Adrenal gland (tissue), 12 donors: Measurements from ENCODE around the gene TSPAN16. TPM values are rescaled to one million over a fixed set of nuclear protein-coding genes. Genes with fewer than 3 reads are reported as not detected.

ENCODE experiments used
- DNase-seq, 7 donors: peaks; one replicate each; pipeline ENCODE4 v3.0.0-alpha.2; 2019 to 2020
- H3K27ac ChIP-seq, 5 donors: fragments of 200-600 bp; sonication (generic) in 4 of 5; 1 replicate in 3 of 5; 2 replicates in 2 of 5; pipeline versions ENCODE4 v1.5.1 to v1.8.0; 2016 to 2020; ENCODE audit warnings: mild to moderate bottlenecking in 1 of 5
- H3K27me3 ChIP-seq: fragments of 200-600 bp; 2 replicates; pipeline ENCODE4 v1.8.0; 2021
- H3K36me3 ChIP-seq, 2 donors: fragments of 200-600 bp; replicated peaks in 1 of 2; 1 replicate in 1 of 2; 2 replicates in 1 of 2; pipeline versions ENCODE4 v1.5.1 to v1.8.0; 2018 to 2022
- H3K4me1 ChIP-seq, 2 donors: fragments of 200-600 bp; replicated peaks in 1 of 2; 1 replicate in 1 of 2; 2 replicates in 1 of 2; pipeline versions ENCODE4 v1.5.1 to v1.8.0; 2018 to 2021
- H3K4me3 ChIP-seq, 4 donors: fragments of 200-600 bp; sonication (generic) in 3 of 4; one replicate each; pipeline ENCODE4 v1.5.1; 2016 to 2018
- H3K9me3 ChIP-seq, 3 donors: fragments of 200-600 bp; sonication (generic) in 1 of 3; replicated peaks in 1 of 3; 1 replicate in 2 of 3; 2 replicates in 1 of 3; pipeline versions ENCODE4 v1.5.1 to v1.8.0; 2016 to 2021
- POLR2A ChIP-seq, 2 donors: fragments of 450-650 bp; IDR thresholded peaks; one replicate each; pipeline ENCODE4 v1.6.1; 2017; ENCODE audit warnings: antibody characterized with exemption in 2 of 2, mild to moderate bottlenecking in 2 of 2, moderate library complexity in 1 of 2
- WGBS, 4 donors: extraction: QIAGEN DNeasy Blood & Tissue Kit in 2 of 4; methylation state at CpG; one replicate each; pipeline versions ENCODE4 v1.1.5 to v1.1.7; 2013 to 2017; 5-methylcytosine and 5-hydroxymethylcytosine counted together
- intact Hi-C, 2 donors: fragments of 100-400 bp; cut with DNase I; formaldehyde crosslinking; loops; one replicate each; pipeline versions ENCODE4 v1.14.1 to v1.15.0; 2022 to 2023
- polyA plus RNA-seq, 3 donors: library from polyadenylated mRNA; stranded (reverse); fragments of 200-250 nt in 2 of 3; fragments of 350-450 nt in 1 of 3; fragmentation: Illumina TruSeq in 1 of 3; extraction: RNeasy Lipid Tissue Mini Kit (QIAGEN cat#74804) in 1 of 3; gene quantifications; one replicate each; pipeline ENCODE4 v1.2.3, GENCODE V29; 2013 to 2014
- total RNA-seq, 9 donors: library from RNA; depleted of rRNA in 4 of 9; stranded (reverse); fragments of >200 nt in 4 of 9; fragments of 120-200 nt in 1 of 9; fragmentation: NEBNext Ultra II Directional in 1 of 9; extraction: Animal tissue kit (Norgen Biotek cat#: 25700) in 1 of 9; gene quantifications; one replicate each; pipeline versions ENCODE4 v1.1.0 to v1.2.4, GENCODE V29; 2013 to 2023
- TF ChIP-seq, protein P1 (sequence below), 6 experiments: fragments of 450-650 bp in 4 of 6; fragments of 200-600 bp in 2 of 6; sonication (generic) in 1 of 6; IDR thresholded peaks; 1 replicate in 5 of 6; 2 replicates in 1 of 6; pipeline versions ENCODE4 v1.5.1 to v1.8.0; 2016 to 2021; ENCODE audit warnings: antibody characterized with exemption in 6 of 6, mild to moderate bottlenecking in 2 of 6, moderate library complexity in 1 of 6
- donor health status: healthy with polysubstance abuse.
- donor health status: Bipolar disorder and iron deficiency.
- donor health status: DM: yes; HTN: yes; CAD: no.
- donor health status: DM: no; HTN: no; CAD: no.
- donor health status: DM: no; HTN: no; CAD: no.
- donor health status: DM: yes; HTN: yes; CAD: no.

The TSPAN16 gene
- total and polyA plus RNA-seq, 12 donors = not detected

DNA sequence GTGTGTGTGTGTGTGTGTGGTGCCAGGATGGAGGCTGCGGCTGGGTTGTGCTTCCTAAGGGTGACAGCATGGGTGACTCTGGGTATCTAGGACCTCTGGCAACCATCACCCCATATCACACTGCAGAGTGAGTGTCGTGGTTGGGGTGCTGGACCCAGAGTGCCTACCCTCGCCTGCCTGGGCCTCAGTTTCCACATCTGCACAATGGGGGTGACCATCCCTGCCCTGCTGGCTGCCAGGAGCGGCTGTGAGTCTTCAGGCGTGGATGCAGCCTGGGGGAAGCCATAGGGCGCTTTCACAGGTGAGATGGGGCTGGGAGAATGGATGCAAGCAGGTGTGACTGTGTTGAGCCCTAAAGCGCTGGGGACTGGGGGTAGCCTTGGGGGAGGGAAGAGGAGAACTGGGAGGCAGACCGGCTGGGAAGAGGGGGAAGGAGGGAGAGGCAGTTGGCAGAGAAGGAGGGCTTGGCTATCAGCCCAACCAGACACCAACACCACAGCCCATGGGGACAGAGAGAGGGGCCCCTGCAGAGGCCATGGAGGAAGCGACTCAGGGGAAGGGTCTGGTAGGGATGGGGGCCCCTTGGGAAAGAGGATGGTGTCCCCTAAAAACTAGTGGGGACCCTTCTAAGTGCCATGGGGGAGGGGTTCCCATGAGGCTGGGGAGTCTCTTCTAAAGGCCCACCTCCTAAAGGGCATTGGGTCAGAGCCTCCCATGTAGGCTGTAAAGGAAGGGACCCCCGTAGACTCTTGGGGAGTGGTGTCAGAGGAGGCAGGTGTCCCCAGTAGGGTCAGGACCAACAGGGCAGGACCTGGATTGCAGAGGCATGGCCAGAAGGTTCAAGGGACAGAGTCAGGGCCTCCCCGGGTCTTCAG lies 61.0 kb downstream of the TSPAN16 start:
- TF ChIP-seq POLR2A (IDR thresholded peaks at IDR 0.05) = no peak
- TF ChIP-seq, protein P1, sequence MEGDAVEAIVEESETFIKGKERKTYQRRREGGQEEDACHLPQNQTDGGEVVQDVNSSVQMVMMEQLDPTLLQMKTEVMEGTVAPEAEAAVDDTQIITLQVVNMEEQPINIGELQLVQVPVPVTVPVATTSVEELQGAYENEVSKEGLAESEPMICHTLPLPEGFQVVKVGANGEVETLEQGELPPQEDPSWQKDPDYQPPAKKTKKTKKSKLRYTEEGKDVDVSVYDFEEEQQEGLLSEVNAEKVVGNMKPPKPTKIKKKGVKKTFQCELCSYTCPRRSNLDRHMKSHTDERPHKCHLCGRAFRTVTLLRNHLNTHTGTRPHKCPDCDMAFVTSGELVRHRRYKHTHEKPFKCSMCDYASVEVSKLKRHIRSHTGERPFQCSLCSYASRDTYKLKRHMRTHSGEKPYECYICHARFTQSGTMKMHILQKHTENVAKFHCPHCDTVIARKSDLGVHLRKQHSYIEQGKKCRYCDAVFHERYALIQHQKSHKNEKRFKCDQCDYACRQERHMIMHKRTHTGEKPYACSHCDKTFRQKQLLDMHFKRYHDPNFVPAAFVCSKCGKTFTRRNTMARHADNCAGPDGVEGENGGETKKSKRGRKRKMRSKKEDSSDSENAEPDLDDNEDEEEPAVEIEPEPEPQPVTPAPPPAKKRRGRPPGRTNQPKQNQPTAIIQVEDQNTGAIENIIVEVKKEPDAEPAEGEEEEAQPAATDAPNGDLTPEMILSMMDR (IDR thresholded peaks at IDR 0.05) = no peak
- H3K27ac ChIP-seq = no peak overlapping the region
- 78 to 84% (median 81%) methylated on average over 6 to 11 of the region's 11 CpGs for WGBS, 4 donors

DNA sequence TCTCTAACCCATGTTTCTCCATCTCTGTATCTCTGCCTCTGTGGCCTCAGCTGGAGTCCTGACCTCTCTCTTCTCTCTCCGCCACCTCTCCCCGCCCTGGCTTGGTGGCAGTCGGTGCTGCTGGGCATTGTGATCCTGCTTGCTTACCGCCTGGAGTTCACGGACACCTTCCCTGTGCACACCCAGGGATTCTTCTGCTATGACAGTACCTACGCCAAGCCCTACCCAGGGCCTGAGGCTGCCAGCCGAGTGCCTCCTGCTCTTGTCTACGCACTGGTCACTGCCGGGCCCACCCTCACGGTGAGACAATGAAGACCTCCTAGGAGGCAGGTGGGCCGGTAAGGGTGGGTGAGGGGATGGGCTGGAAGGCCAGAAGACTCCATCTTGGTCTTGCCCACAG lies 63.5 kb downstream of the TSPAN16 start:
- no peaks in the 10 kb centered on the region for H3K27me3 ChIP-seq
- 89 to 94% (median 93%) methylated on average over 6 to 11 of the region's 11 CpGs for WGBS, 4 donors
- no peak for DNase-seq
- H3K4me1 ChIP-seq = peaks cover 8 to 9% of the 10 kb centered on the region in 2 donors
- intact Hi-C loops = no loop called here
- TF ChIP-seq, protein P1 (IDR thresholded peaks at IDR 0.05) = no peak
- TF ChIP-seq POLR2A (IDR thresholded peaks at IDR 0.05) = no peak
- no peak overlapping the region for H3K4me3 ChIP-seq
- H3K27ac ChIP-seq = no peak overlapping the region
- peaks cover 0 to 40% of the 10 kb centered on the region in 2 donors for H3K36me3 ChIP-seq
- H3K9me3 ChIP-seq = no peaks in the 10 kb centered on the region

More for the DNA sequence above, 61.0 kb downstream of the TSPAN16 start:
- peaks cover 0 to 19% of the 10 kb centered on the region in 2 donors for H3K36me3 ChIP-seq
- peaks cover 8 to 9% of the 10 kb centered on the region in 2 donors for H3K4me1 ChIP-seq
- no peaks in the 10 kb centered on the region for H3K27me3 ChIP-seq
- no peak for DNase-seq
- H3K9me3 ChIP-seq = no peaks in the 10 kb centered on the region
- no peak overlapping the region for H3K4me3 ChIP-seq
- intact Hi-C loops = no loop called here

DNA sequence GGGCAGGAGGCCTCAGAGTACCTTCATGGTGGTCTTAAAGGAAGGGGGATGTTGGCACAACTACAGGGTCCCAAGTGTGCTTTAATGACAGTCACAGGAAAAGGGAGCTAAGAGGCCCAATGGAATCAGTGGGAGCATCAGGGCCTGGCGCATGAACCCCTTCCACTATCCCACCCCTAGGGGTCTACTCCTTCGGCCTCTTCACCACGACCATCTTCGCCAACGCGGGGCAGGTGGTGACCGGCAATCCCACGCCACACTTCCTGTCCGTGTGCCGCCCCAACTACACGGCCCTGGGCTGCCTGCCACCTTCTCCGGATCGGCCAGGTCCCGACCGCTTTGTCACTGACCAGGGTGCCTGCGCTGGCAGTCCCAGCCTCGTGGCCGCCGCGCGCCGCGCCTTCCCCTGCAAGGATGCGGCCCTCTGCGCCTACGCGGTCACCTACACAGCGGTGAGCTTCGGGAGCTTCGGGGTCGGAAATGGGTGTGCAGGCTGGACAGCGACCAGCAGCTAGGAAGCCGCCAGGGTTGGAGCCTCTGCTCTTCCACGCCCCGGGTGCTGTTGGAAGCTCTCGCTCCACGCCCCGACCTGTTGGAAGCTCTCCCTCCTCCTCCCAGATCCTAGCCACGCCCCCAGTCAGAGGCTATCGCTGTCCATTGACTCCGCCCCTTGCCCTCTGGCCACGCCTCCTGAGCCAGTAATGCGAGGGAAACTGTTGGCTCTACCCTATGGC lies 65.2 kb downstream of the TSPAN16 start:
- H3K4me1 ChIP-seq = peaks cover 2 to 5% of the 10 kb centered on the region in 2 donors
- no peak overlapping the region for H3K27ac ChIP-seq
- intact Hi-C loops = no loop called here
- H3K4me3 ChIP-seq = no peak overlapping the region
- H3K9me3 ChIP-seq = no peaks in the 10 kb centered on the region
- TF ChIP-seq, protein P1 (IDR thresholded peaks at IDR 0.05) = no peak
- TF ChIP-seq POLR2A (IDR thresholded peaks at IDR 0.05) = no peak
- H3K27me3 ChIP-seq = no peaks in the 10 kb centered on the region
- 28 to 82% (median 66%) methylated on average over 10 to 43 of the region's 43 CpGs for WGBS, 4 donors
- H3K36me3 ChIP-seq = peaks cover 0 to 47% of the 10 kb centered on the region in 2 donors
- peak in 6 of 7 donors; percentile 43 to 83 (median 72) for DNase-seq
